Left renal cortex interstitium (tissue), 4 donors: Measurements from ENCODE around the gene RBBP8. TPM values are rescaled to one million over a fixed set of nuclear protein-coding genes. Genes with fewer than 3 reads are reported as not detected.
"Not testable (repeated sequence)": the region's sequence is repeated elsewhere in the genome, so short reads cannot be mapped to it uniquely, and the experiment has no call there.

Source experiments
- DNase-seq, 4 donors: peaks; one replicate each; pipeline ENCODE4 v3.0.0-alpha.2; 2013; ENCODE audit warnings: low read depth in 4 of 4, low spot score in 2 of 4, missing footprints in 1 of 4
- polyA plus RNA-seq, 4 donors: library from polyadenylated mRNA; unstranded; fragments of 120-200 nt; gene quantifications; one replicate each; pipeline ENCODE4 v1.2.1, GENCODE V29; 2013; ENCODE audit not compliant: insufficient read length in 4 of 4

The RBBP8 gene
- polyA plus RNA-seq, 4 donors: 38.9 to 64.7 (median 54.9) TPM

GRCh38 chr18:22939649-22940048 lies 6.5 kb downstream of the RBBP8 start:
- no peak for DNase-seq

- DNase-seq: no peak
These were observed 10.7 kb downstream of the RBBP8 start for GRCh38 chr18:22943847-22944246.

GRCh38 chr18:22946217-22946616 lies 13.1 kb downstream of the RBBP8 start:
- DNase-seq: no peak

- no peak for DNase-seq
These were observed 13.7 kb downstream of the RBBP8 start for GRCh38 chr18:22946846-22947245.

- DNase-seq: no peak
These were observed 18.7 kb downstream of the RBBP8 start for GRCh38 chr18:22951823-22952222.

GRCh38 chr18:22952525-22952924 lies 19.4 kb downstream of the RBBP8 start:
- DNase-seq: no peak

- DNase-seq: not testable (repeated sequence)
These were observed 20.9 kb downstream of the RBBP8 start for GRCh38 chr18:22953982-22954381.

- no peak for DNase-seq
These were observed 23.1 kb downstream of the RBBP8 start for GRCh38 chr18:22956226-22956625.

GRCh38 chr18:22961156-22961555 lies 28.0 kb downstream of the RBBP8 start:
- no peak for DNase-seq

GRCh38 chr18:22962004-22962403 lies 28.9 kb downstream of the RBBP8 start:
- DNase-seq: no peak

- DNase-seq: no peak
These were observed 31.0 kb downstream of the RBBP8 start for GRCh38 chr18:22964116-22964515.

- DNase-seq: no peak
These were observed 31.6 kb downstream of the RBBP8 start for GRCh38 chr18:22964722-22965121.

- no peak for DNase-seq
These were observed 37.9 kb downstream of the RBBP8 start for GRCh38 chr18:22971038-22971437.

- no peak for DNase-seq
These were observed 40.9 kb downstream of the RBBP8 start for GRCh38 chr18:22974001-22974400.

- no peak for DNase-seq
These were observed 41.6 kb downstream of the RBBP8 start for GRCh38 chr18:22974707-22975106.

GRCh38 chr18:22975508-22975907 lies 42.4 kb downstream of the RBBP8 start:
- no peak for DNase-seq

GRCh38 chr18:22977847-22978701 lies 44.9 kb downstream of the RBBP8 start:
- DNase-seq: peak in 2 of 4 donors; percentile 18 to 25

GRCh38 chr18:22980394-22980793 lies 47.3 kb downstream of the RBBP8 start:
- no peak for DNase-seq

GRCh38 chr18:22981274-22982133 lies 48.4 kb downstream of the RBBP8 start:
- DNase-seq: no peak

GRCh38 chr18:22983175-22983574 lies 50.0 kb downstream of the RBBP8 start:
- DNase-seq: no peak

- no peak for DNase-seq
These were observed 52.1 kb downstream of the RBBP8 start for GRCh38 chr18:22985250-22985649.
